KMS-11 (cell line): ENCODE data around the gene PTPRN2.
"Not testable (repeated sequence)": the region's sequence is repeated elsewhere in the genome, so short reads cannot be mapped to it uniquely, and the experiment has no call there.

Experiments
- H2AFZ ChIP-seq: fragments of 200-600 bp; sonication (generic); 2 replicates; pipeline ENCODE4 v1.6.1; 2016; ENCODE audit warnings: antibody characterized with exemption, mixed run types, low read depth
- H3K27ac ChIP-seq: fragments of 200-600 bp; sonication (generic); 2 replicates; pipeline ENCODE4 v1.6.1; 2016; ENCODE audit warnings: mild to moderate bottlenecking, mixed run types
- H3K27me3 ChIP-seq: fragments of 200-600 bp; sonication (generic); 2 replicates; pipeline ENCODE4 v1.6.1; 2017; ENCODE audit warnings: mild to moderate bottlenecking, low read depth, mixed run types, moderate library complexity; ENCODE audit not compliant: insufficient read depth
- H3K36me3 ChIP-seq: fragments of 200-600 bp; sonication (generic); 2 replicates; pipeline ENCODE4 v1.6.1; 2017; ENCODE audit warnings: mild to moderate bottlenecking, mixed run types; ENCODE audit not compliant: insufficient read depth
- H3K4me1 ChIP-seq: fragments of 200-600 bp; sonication (generic); 2 replicates; pipeline ENCODE4 v1.6.1; 2016; ENCODE audit warnings: mild to moderate bottlenecking, low read depth, mixed run types; ENCODE audit not compliant: poor library complexity, severe bottlenecking
- H3K4me2 ChIP-seq: fragments of 200-600 bp; sonication (generic); 2 replicates; pipeline ENCODE4 v1.7.0; 2016; ENCODE audit warnings: mild to moderate bottlenecking, mixed run types
- H3K4me3 ChIP-seq: fragments of 200-600 bp; sonication (generic); IDR thresholded peaks from 2 replicates; pipeline ENCODE4 v1.6.1; 2017; ENCODE audit warnings: low read depth, low read length, mixed read lengths; ENCODE audit not compliant: insufficient read depth
- H3K79me2 ChIP-seq: fragments of 200-600 bp; sonication (generic); 2 replicates; pipeline ENCODE4 v1.6.1; 2016; ENCODE audit warnings: low read depth, mixed run types; ENCODE audit not compliant: insufficient read depth
- H3K9ac ChIP-seq: fragments of 200-600 bp; sonication (generic); 2 replicates; pipeline ENCODE4 v1.6.1; 2016; ENCODE audit warnings: mild to moderate bottlenecking, mixed run types
- H4K20me1 ChIP-seq: fragments of 200-600 bp; sonication (generic); 2 replicates; pipeline ENCODE4 v1.6.1; 2016; ENCODE audit warnings: mild to moderate bottlenecking, mixed run types; ENCODE audit not compliant: insufficient read depth
- TF ChIP-seq, protein P1 (sequence below): fragments of 200-600 bp; sonication (generic); conservative IDR thresholded peaks from 2 replicates; pipeline ENCODE4 v1.6.1; 2017; ENCODE audit warnings: low read depth, mild to moderate bottlenecking, antibody characterized with exemption, low read length, moderate library complexity, mixed read lengths

Gene PTPRN2

DNA sequence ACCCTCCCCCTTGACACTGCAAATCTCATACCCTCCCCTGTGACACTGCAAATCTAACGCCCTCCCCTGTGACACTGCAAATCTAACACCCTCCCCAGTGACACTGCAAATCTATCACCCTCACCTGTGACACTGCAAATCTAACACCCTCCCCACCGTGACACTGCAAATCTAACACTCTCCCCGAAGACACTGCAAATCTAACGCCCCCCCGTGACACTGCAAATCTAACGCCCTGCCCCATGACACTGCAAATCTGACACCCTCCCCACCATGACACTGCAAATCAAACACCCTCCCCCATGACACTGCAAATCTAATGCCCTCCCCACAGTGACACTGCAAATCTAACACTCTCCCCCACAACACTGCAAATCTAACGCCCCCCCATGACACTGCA, 647.1 kb downstream of the PTPRN2 start:
- Histone ChIP-seq H3K27ac (no peak overlapping the region), H4K20me1 (no peaks in the 10 kb centered on the region), H3K9ac (no peak overlapping the region), H3K36me3 (no peaks in the 10 kb centered on the region), H3K79me2 (no peaks in the 10 kb centered on the region), H3K4me1 (no peaks in the 10 kb centered on the region), H3K4me3 (no peak overlapping the region), H3K4me2 (no peak overlapping the region), H2AFZ (no peak overlapping the region), H3K27me3 (peaks cover 5% of the 10 kb centered on the region)
- TF ChIP-seq, protein P1, sequence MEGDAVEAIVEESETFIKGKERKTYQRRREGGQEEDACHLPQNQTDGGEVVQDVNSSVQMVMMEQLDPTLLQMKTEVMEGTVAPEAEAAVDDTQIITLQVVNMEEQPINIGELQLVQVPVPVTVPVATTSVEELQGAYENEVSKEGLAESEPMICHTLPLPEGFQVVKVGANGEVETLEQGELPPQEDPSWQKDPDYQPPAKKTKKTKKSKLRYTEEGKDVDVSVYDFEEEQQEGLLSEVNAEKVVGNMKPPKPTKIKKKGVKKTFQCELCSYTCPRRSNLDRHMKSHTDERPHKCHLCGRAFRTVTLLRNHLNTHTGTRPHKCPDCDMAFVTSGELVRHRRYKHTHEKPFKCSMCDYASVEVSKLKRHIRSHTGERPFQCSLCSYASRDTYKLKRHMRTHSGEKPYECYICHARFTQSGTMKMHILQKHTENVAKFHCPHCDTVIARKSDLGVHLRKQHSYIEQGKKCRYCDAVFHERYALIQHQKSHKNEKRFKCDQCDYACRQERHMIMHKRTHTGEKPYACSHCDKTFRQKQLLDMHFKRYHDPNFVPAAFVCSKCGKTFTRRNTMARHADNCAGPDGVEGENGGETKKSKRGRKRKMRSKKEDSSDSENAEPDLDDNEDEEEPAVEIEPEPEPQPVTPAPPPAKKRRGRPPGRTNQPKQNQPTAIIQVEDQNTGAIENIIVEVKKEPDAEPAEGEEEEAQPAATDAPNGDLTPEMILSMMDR: no peak

DNA sequence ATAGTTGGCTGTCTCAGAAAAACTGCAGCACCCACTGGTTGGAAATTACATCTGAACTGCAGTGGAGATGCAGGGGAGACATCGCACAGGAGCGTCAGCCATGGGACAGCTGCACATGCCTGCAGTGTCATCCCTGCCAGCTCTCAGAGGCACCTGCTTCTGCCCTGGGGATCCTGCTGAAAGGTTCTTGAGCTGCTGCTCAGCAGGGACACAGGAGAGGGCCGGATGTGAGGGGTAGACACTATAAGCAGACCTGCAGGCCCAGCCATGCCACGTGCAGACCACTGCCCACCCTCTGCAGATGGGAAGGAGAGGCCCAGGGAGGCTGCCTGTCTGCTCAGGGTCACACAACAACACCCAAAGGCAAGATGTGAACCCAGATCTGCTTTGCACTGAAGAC, 649.4 kb downstream of the PTPRN2 start:
- Histone ChIP-seq H3K4me2 (no peak overlapping the region), H4K20me1 (no peaks in the 10 kb centered on the region), H3K4me3 (no peak overlapping the region), H3K36me3 (no peaks in the 10 kb centered on the region), H3K27me3 (peaks cover 5% of the 10 kb centered on the region), H3K79me2 (no peaks in the 10 kb centered on the region), H3K27ac (no peak overlapping the region), H3K9ac (no peak overlapping the region), H2AFZ (no peak overlapping the region), H3K4me1 (no peaks in the 10 kb centered on the region)
- TF ChIP-seq, protein P1: no peak

DNA sequence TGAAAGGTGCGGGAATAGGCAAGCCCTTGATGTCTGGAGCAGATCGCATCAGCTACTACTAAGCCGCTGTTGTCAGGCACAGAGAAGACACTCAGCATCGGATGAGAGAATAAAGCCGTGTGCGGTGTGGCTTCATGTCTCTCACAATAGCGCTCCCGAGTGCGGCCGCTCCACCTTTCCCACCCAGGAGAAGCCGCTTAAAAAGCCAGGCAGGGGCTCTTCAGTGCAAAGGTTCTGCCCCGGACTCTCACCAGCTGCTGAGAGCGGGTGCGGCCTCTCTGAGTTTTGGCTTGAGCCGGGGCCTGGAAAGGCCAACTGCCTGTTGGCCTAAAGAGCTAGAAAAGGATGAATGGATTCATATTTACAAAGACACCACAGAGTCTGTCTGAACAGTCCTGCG, 650.2 kb downstream of the PTPRN2 start:
- Histone ChIP-seq H2AFZ (no peak overlapping the region), H3K4me2 (no peak overlapping the region), H3K4me3 (no peak overlapping the region), H4K20me1 (no peaks in the 10 kb centered on the region), H3K27me3 (peaks cover 5% of the 10 kb centered on the region), H3K4me1 (no peaks in the 10 kb centered on the region), H3K27ac (no peak overlapping the region), H3K9ac (no peak overlapping the region), H3K36me3 (no peaks in the 10 kb centered on the region), H3K79me2 (no peaks in the 10 kb centered on the region)
- TF ChIP-seq, protein P1: no peak

GRCh38 chr7:157936976-157937375, 650.6 kb downstream of the PTPRN2 start:
- Histone ChIP-seq H3K4me1 (no peaks in the 10 kb centered on the region), H3K36me3 (no peaks in the 10 kb centered on the region), H3K27me3 (peaks cover 5% of the 10 kb centered on the region), H3K27ac (no peak overlapping the region), H4K20me1 (no peaks in the 10 kb centered on the region), H2AFZ (no peak overlapping the region), H3K4me2 (no peak overlapping the region), H3K9ac (no peak overlapping the region), H3K4me3 (no peak overlapping the region), H3K79me2 (no peaks in the 10 kb centered on the region)
- TF ChIP-seq, protein P1: no peak

- H3K27ac ChIP-seq, H3K4me2 ChIP-seq, H3K4me3 ChIP-seq, H3K36me3 ChIP-seq, H3K9ac ChIP-seq, H3K79me2 ChIP-seq, H3K4me1 ChIP-seq, H2AFZ ChIP-seq, H4K20me1 ChIP-seq, H3K27me3 ChIP-seq: not testable (repeated sequence)
Measured at GRCh38 chr7:157935721-157936120, 651.9 kb downstream of the PTPRN2 start.

- H3K27ac ChIP-seq, H3K27me3 ChIP-seq, H3K4me2 ChIP-seq, H3K9ac ChIP-seq, H2AFZ ChIP-seq, H3K36me3 ChIP-seq, H3K79me2 ChIP-seq, H3K4me3 ChIP-seq, H4K20me1 ChIP-seq, H3K4me1 ChIP-seq: not testable (repeated sequence)
Measured at GRCh38 chr7:157933219-157934155, 654.1 kb downstream of the PTPRN2 start.
